DND-41 (cell line): Measurements from ENCODE around the gene DPH1.

Experiments used
- ATAC-seq: fragments of 200-7000 bp; cut with Tn5 transposase; 3 replicates; pipeline ENCODE4 v1.9.1; 2021; ENCODE audit warnings: low read depth; ENCODE audit not compliant: insufficient read depth
- DNase-seq: peaks from one replicate; pipeline ENCODE4 v3.0.0-alpha.2; 2020
- H2AFZ ChIP-seq: 2 replicates; pipeline ENCODE4 v1.6.0; 2012; ENCODE audit warnings: low read depth, low read length
- H3K27ac ChIP-seq: 2 replicates; pipeline ENCODE4 v1.5.1; 2012; ENCODE audit warnings: low read length, inconsistent platforms
- H3K27me3 ChIP-seq: fragments of 200-600 bp; sonication (generic); 2 replicates; pipeline ENCODE4 v1.6.0; 2012; ENCODE audit warnings: low read length, mild to moderate bottlenecking, inconsistent platforms; ENCODE audit not compliant: insufficient read depth, poor library complexity
- H3K36me3 ChIP-seq: 2 replicates; pipeline ENCODE4 v1.5.1; 2012; ENCODE audit warnings: low read length, inconsistent platforms; ENCODE audit not compliant: insufficient read depth
- H3K4me1 ChIP-seq: 2 replicates; pipeline ENCODE4 v1.5.1; 2012; ENCODE audit warnings: mild to moderate bottlenecking, low read length; ENCODE audit not compliant: insufficient read depth
- H3K4me2 ChIP-seq: 2 replicates; pipeline ENCODE4 v1.6.0; 2012; ENCODE audit warnings: mild to moderate bottlenecking, moderate library complexity, low read length, inconsistent platforms; ENCODE audit not compliant: insufficient read depth
- H3K4me3 ChIP-seq, 2 experiments: fragments of 200-600 bp in 1 of 2; shearing (Covaris generic) in 1 of 2; 2 replicates each; pipeline ENCODE4 v1.5.1; 2012 to 2016; ENCODE audit warnings: inconsistent platforms in 2 of 2, low read length in 2 of 2, mild to moderate bottlenecking in 2 of 2, low read depth in 1 of 2, moderate library complexity in 1 of 2
- H3K79me2 ChIP-seq: 2 replicates; pipeline ENCODE4 v1.6.0; 2012; ENCODE audit warnings: low read length, inconsistent platforms; ENCODE audit not compliant: insufficient read depth
- H3K9ac ChIP-seq: 2 replicates; pipeline ENCODE4 v1.6.0; 2012; ENCODE audit warnings: low read depth, mild to moderate bottlenecking, inconsistent platforms, low read length, moderate library complexity
- H3K9me3 ChIP-seq: 2 replicates; pipeline ENCODE4 v1.5.1; 2012; ENCODE audit warnings: low read length, moderate library complexity, mild to moderate bottlenecking, inconsistent platforms; ENCODE audit not compliant: insufficient read depth, severe bottlenecking
- H4K20me1 ChIP-seq: 2 replicates; pipeline ENCODE4 v1.6.0; 2012; ENCODE audit warnings: low read length; ENCODE audit not compliant: insufficient read depth
- EZH2 ChIP-seq: IDR thresholded peaks from 3 replicates; pipeline ENCODE4 v1.6.1; 2012; ENCODE audit warnings: borderline replicate concordance, low read depth, mild to moderate bottlenecking, moderate library complexity, low read length, inconsistent platforms; ENCODE audit not compliant: severe bottlenecking
- TF ChIP-seq, protein P1 (sequence below): IDR thresholded peaks from 2 replicates; pipeline ENCODE4 v1.5.1; 2012; ENCODE audit warnings: borderline replicate concordance, low read length, moderate library complexity, mild to moderate bottlenecking; ENCODE audit not compliant: poor library complexity, severe bottlenecking; ENCODE audit errors: extremely low read depth

DPH1 gene

DNA sequence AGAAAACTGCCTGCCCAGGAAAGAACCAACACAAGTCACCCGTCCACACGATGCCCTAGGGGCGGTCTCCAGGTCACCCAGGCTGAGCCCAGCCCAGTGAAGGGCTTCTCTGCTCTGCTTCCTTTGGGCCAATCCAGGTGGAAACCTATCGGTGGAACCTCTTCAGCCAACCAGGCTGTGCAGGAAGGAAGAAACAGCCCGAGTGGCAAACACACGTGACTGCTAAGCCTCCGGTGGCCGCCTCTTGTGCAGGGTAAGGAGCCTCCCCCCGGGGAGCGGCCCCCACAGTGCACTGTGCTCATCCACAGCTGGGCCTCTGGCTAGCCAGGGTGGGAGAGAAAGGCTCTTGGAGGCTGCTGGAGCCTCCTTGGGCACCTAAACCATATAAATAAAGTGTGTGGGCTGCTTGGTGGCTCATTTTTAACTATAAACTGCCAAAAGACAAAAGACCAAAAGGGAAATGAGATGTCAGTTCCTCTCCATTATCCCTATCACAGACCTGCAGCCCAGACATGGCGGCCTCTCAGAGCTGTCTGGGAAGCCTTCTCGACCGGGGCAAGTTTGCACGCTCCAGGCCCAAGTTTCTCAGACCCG lies 7.2 kb upstream of the DPH1 start:
- no peak overlapping the region for H3K4me3 ChIP-seq
- no peak for DNase-seq
- H2AFZ ChIP-seq = no peak overlapping the region
- H3K4me2 ChIP-seq = no peak overlapping the region
- H3K4me1 ChIP-seq = peaks cover 17% of the 10 kb centered on the region
- H3K79me2 ChIP-seq = no peaks in the 10 kb centered on the region
- H3K9me3 ChIP-seq = no peaks in the 10 kb centered on the region
- TF ChIP-seq, protein P1, sequence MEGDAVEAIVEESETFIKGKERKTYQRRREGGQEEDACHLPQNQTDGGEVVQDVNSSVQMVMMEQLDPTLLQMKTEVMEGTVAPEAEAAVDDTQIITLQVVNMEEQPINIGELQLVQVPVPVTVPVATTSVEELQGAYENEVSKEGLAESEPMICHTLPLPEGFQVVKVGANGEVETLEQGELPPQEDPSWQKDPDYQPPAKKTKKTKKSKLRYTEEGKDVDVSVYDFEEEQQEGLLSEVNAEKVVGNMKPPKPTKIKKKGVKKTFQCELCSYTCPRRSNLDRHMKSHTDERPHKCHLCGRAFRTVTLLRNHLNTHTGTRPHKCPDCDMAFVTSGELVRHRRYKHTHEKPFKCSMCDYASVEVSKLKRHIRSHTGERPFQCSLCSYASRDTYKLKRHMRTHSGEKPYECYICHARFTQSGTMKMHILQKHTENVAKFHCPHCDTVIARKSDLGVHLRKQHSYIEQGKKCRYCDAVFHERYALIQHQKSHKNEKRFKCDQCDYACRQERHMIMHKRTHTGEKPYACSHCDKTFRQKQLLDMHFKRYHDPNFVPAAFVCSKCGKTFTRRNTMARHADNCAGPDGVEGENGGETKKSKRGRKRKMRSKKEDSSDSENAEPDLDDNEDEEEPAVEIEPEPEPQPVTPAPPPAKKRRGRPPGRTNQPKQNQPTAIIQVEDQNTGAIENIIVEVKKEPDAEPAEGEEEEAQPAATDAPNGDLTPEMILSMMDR = no peak
- no peak for TF ChIP-seq EZH2
- no peaks in the 10 kb centered on the region for H3K36me3 ChIP-seq
- H4K20me1 ChIP-seq = no peaks in the 10 kb centered on the region; the same call in 1 of the 2 replicates
- H3K27ac ChIP-seq = no peak overlapping the region
- ATAC-seq = no peak
- H3K9ac ChIP-seq = no peak overlapping the region
- peaks cover 63% of the 10 kb centered on the region for H3K27me3 ChIP-seq

GRCh38 chr17:2023256-2023655 lies 6.7 kb upstream of the DPH1 start:
- H3K4me3 ChIP-seq = no peak overlapping the region
- TF ChIP-seq, protein P1 = no peak
- no peak for TF ChIP-seq EZH2
- H3K9ac ChIP-seq = no peak overlapping the region
- DNase-seq (no peak), ATAC-seq (no peak)
- H3K4me2 ChIP-seq = no peak overlapping the region
- H3K36me3 ChIP-seq = no peaks in the 10 kb centered on the region
- no peaks in the 10 kb centered on the region; the same call in 1 of the 2 replicates for H4K20me1 ChIP-seq
- no peaks in the 10 kb centered on the region for H3K9me3 ChIP-seq
- peaks cover 17% of the 10 kb centered on the region for H3K4me1 ChIP-seq
- H3K79me2 ChIP-seq = no peaks in the 10 kb centered on the region
- peaks cover 59% of the 10 kb centered on the region for H3K27me3 ChIP-seq
- no peak overlapping the region for H2AFZ ChIP-seq
- H3K27ac ChIP-seq = no peak overlapping the region

GRCh38 chr17:2023692-2024571 lies 6.0 kb upstream of the DPH1 start:
- Histone ChIP-seq H3K4me3 (peak overlapping the region in 1 of 2 experiments; percentile 62; a peak in 1 of 4 replicates), H3K9me3 (no peaks in the 10 kb centered on the region), H3K79me2 (no peaks in the 10 kb centered on the region), H3K27ac (no peak overlapping the region), H3K9ac (no peak overlapping the region; the same call in 1 of the 2 replicates), H3K36me3 (no peaks in the 10 kb centered on the region), H2AFZ (no peak overlapping the region), H3K4me2 (peak overlapping the region; percentile 86), H3K4me1 (peaks cover 17% of the 10 kb centered on the region), H4K20me1 (no peaks in the 10 kb centered on the region; the same call in 1 of the 2 replicates), H3K27me3 (peaks cover 52% of the 10 kb centered on the region)
- DNase-seq = no peak
- TF ChIP-seq, protein P1 = no peak
- TF ChIP-seq EZH2 = no peak
- ATAC-seq = no peak
